ENCODE data around the gene MATCAP1. TPM values are rescaled to one million over a fixed set of nuclear protein-coding genes. Genes with fewer than 3 reads are reported as not detected.

The MATCAP1 gene
- total and polyA plus RNA-seq, 2 of the 13 experiments (the other 11 are each of a cell fraction or from before 2014, with no cell fraction given): 11.2 to 24.5 TPM

GRCh38 chr16:67155295-67156142 is 28.2 kb downstream of the MATCAP1 start (continued):
- 0 out of 2 replicates have a peak, but pooled peaks have one; percentile 31 for TF ChIP-seq ZNF580 (CRISPR knock-in tag; IDR thresholded peaks at IDR 0.05; ENCODE audit: borderline replicate concordance, low read depth)
- TF ChIP-seq ZNF230 (CRISPR knock-in tag; IDR thresholded peaks at IDR 0.05): peak; percentile 70
- TF ChIP-seq ZNF224 (CRISPR knock-in tag; IDR thresholded peaks at IDR 0.05): no peak
- peak; percentile 74; the same call in 1 of the 2 replicates for TF ChIP-seq REPIN1 (CRISPR knock-in tag; IDR thresholded peaks at IDR 0.05; ENCODE audit: borderline replicate concordance, low read depth)
- no peak for TF ChIP-seq ZNF672 (CRISPR knock-in tag; IDR thresholded peaks at IDR 0.05)
- no peak for TF ChIP-seq ZHX2 (IDR thresholded peaks at IDR 0.05; ENCODE audit: low read depth)
- no peak for TF ChIP-seq ZHX2 (CRISPR knock-in tag; IDR thresholded peaks at IDR 0.05; ENCODE audit: borderline replicate concordance)
- TF ChIP-seq GPN1 (CRISPR knock-in tag; IDR thresholded peaks at IDR 0.05; ENCODE audit: borderline replicate concordance): no peak
- no peak; the same call in 1 of the 2 replicates for TF ChIP-seq ZNF639 (CRISPR knock-in tag; conservative IDR thresholded peaks at IDR 0.05)
- TF ChIP-seq ZNF138 (CRISPR knock-in tag; IDR thresholded peaks at IDR 0.05; ENCODE audit: low read depth): no peak
- TF ChIP-seq ZNF260 (CRISPR knock-in tag; IDR thresholded peaks at IDR 0.05; ENCODE audit: borderline replicate concordance, low read depth): no peak
- no peak for TF ChIP-seq HNF4G (IDR thresholded peaks at IDR 0.05; ENCODE audit: borderline replicate concordance, low read depth, low read length)
- no peak for TF ChIP-seq HNF4G (CRISPR knock-in tag; IDR thresholded peaks at IDR 0.05; ENCODE audit: borderline replicate concordance, low read depth)
- no peak for TF ChIP-seq SNAPC5 (CRISPR knock-in tag; IDR thresholded peaks at IDR 0.05; ENCODE audit: borderline replicate concordance)
- TF ChIP-seq KLF11 (CRISPR knock-in tag; IDR thresholded peaks at IDR 0.05): no peak
- TF ChIP-seq IRF2 (CRISPR knock-in tag; IDR thresholded peaks at IDR 0.05): peak; percentile 47; the same call in 1 of the 2 replicates
- TF ChIP-seq RFX5 (IDR thresholded peaks at IDR 0.05; ENCODE audit: low read depth, low read length): 0 out of 2 replicates have a peak, but pooled peaks have one; percentile 25
- TF ChIP-seq SNAI1 (CRISPR knock-in tag; IDR thresholded peaks at IDR 0.05; ENCODE audit: borderline replicate concordance): no peak

Measured in HepG2 (cell line).